Keratinocyte (primary cell): ENCODE data around the gene PRPF6. TPM values are rescaled to one million over a fixed set of nuclear protein-coding genes. Genes with fewer than 3 reads are reported as not detected.

Experiments used
- DNase-seq: peaks from one replicate; pipeline ENCODE4 v3.0.0-alpha.2; 2011; ENCODE audit warnings: low read depth, missing footprints, low spot score
- FAIRE-seq: peaks from 2 replicates; lab custom pipeline; 2011; peaks lifted over from hg19 to GRCh38; lab: Jason Lieb, UNC
- H2AFZ ChIP-seq: 2 replicates; pipeline ENCODE4 v1.6.0; 2012; ENCODE audit warnings: low read length, control low read depth, inconsistent platforms; ENCODE audit not compliant: control insufficient read depth
- H3K27ac ChIP-seq: 2 replicates; pipeline ENCODE4 v1.5.1; 2011; ENCODE audit warnings: low read length; ENCODE audit not compliant: control insufficient read depth, insufficient read depth
- H3K27me3 ChIP-seq: 3 replicates; pipeline ENCODE4 v1.6.0; 2011; ENCODE audit warnings: low read length; ENCODE audit not compliant: control insufficient read depth, insufficient read depth; ENCODE audit errors: extremely low read depth
- H3K36me3 ChIP-seq, 2 experiments: 2 replicates in 1 of 2; 3 replicates in 1 of 2; pipeline ENCODE4 v1.5.1; 2011; ENCODE audit warnings: low read length in 2 of 2, mild to moderate bottlenecking in 1 of 2; ENCODE audit not compliant: control insufficient read depth in 2 of 2, insufficient read depth in 2 of 2; ENCODE audit errors: extremely low read depth in 1 of 2
- H3K4me1 ChIP-seq: 3 replicates; pipeline ENCODE4 v1.5.1; 2011; ENCODE audit warnings: low read length; ENCODE audit not compliant: control insufficient read depth, insufficient read depth; ENCODE audit errors: extremely low read depth
- H3K4me2 ChIP-seq: 3 replicates; pipeline ENCODE4 v1.6.0; 2011; ENCODE audit warnings: low read depth, low read length; ENCODE audit not compliant: control insufficient read depth, insufficient read depth; ENCODE audit errors: extremely low read depth
- H3K4me3 ChIP-seq, 3 experiments: fragments of 200-600 bp in 1 of 3; sonication (generic) in 1 of 3; 2 replicates in 2 of 3; 3 replicates in 1 of 3; pipeline ENCODE4 v1.5.1; 2011 to 2016; ENCODE audit warnings: low read length in 3 of 3, mild to moderate bottlenecking in 3 of 3, control low read depth in 2 of 3, inconsistent platforms in 1 of 3, low read depth in 1 of 3, mixed read lengths in 1 of 3, mixed run types in 1 of 3, moderate library complexity in 1 of 3; ENCODE audit not compliant: control insufficient read depth in 2 of 3, insufficient read depth in 2 of 3; ENCODE audit errors: extremely low read depth in 1 of 3
- H3K79me2 ChIP-seq: 2 replicates; pipeline ENCODE4 v1.6.0; 2012; ENCODE audit warnings: low read length; ENCODE audit not compliant: control insufficient read depth, insufficient read depth
- H3K9ac ChIP-seq: 3 replicates; pipeline ENCODE4 v1.6.0; 2011; ENCODE audit warnings: low read length; ENCODE audit not compliant: control insufficient read depth, insufficient read depth; ENCODE audit errors: extremely low read depth
- H3K9me1 ChIP-seq: 3 replicates; pipeline ENCODE4 v1.6.0; 2011; ENCODE audit warnings: low read length; ENCODE audit not compliant: control insufficient read depth, insufficient read depth; ENCODE audit errors: extremely low read depth
- H3K9me3 ChIP-seq: 2 replicates; pipeline ENCODE4 v1.5.1; 2012; ENCODE audit warnings: low read depth, low read length; ENCODE audit not compliant: control insufficient read depth
- H4K20me1 ChIP-seq: 3 replicates; pipeline ENCODE4 v1.6.0; 2011; ENCODE audit warnings: low read length; ENCODE audit not compliant: control insufficient read depth, insufficient read depth; ENCODE audit errors: extremely low read depth
- CTCF ChIP-seq, 3 experiments: IDR thresholded peaks in 1 of 3; conservative IDR thresholded peaks in 1 of 3; optimal IDR thresholded peaks in 1 of 3; 2 replicates in 2 of 3; 3 replicates in 1 of 3; pipeline versions ENCODE3 to v1.5.1; 2011; ENCODE audit warnings: low read length in 3 of 3, mild to moderate bottlenecking in 3 of 3, moderate library complexity in 2 of 3, control low read depth in 1 of 3, inconsistent platforms in 1 of 3; ENCODE audit not compliant: insufficient read depth in 2 of 3; ENCODE audit errors: extremely low read depth in 1 of 3
- EZH2 ChIP-seq: IDR thresholded peaks from one replicate; pipeline ENCODE4 v1.6.1; 2012; ENCODE audit warnings: inconsistent platforms, mild to moderate bottlenecking, low read length, moderate library complexity
- dilution Hi-C: fragments of 300-500 bp; cut with MboI; formaldehyde crosslinking; loops from one replicate; pipeline ENCODE4 v1.7.0; 2020; ENCODE audit warnings: low sequenced_read_pairs; ENCODE audit not compliant: extremely low pct_ligation_motif_present
- polyA plus RNA-seq, 5 experiments: library from polyadenylated mRNA; depleted of rRNA in 3 of 5; stranded (reverse) in 3 of 5; stranded (forward) in 1 of 5; unstranded in 1 of 5; fragments of >200 nt; gene quantifications; 1 replicate in 1 of 5; 2 replicates in 3 of 5; 3 replicates in 1 of 5; pipeline versions ENCODE4 v1.2.1 to v1.2.3, GENCODE V29; 2011 to 2012; ENCODE audit warnings: missing spikeins in 2 of 5, low read depth in 1 of 5, low replicate concordance in 1 of 5

Gene PRPF6
- polyA plus RNA-seq, 1 donor (not counting 4 experiments of a cell fraction or from before 2014, with no cell fraction given), result 30.5 TPM

- no peak for FAIRE-seq
- TF ChIP-seq EZH2, result no peak
- TF ChIP-seq CTCF (optimal IDR thresholded peaks at IDR 0.05 in 1 of 3, IDR thresholded peaks at IDR 0.05 in 1 of 3, conservative IDR thresholded peaks at IDR 0.05 in 1 of 3; ENCODE audit: extremely low read depth in 1 of 3, insufficient read depth in 2 of 3, low read length in 3 of 3), result no peak
Observed at GRCh38 chr20:63982937-63983336, 2.0 kb downstream of the PRPF6 start.

GRCh38 chr20:64000906-64001305 lies 20.0 kb downstream of the PRPF6 start:
- H3K27ac ChIP-seq, result no peak overlapping the region
- H2AFZ ChIP-seq, result no peak overlapping the region
- dilution Hi-C loops, result no loop called here
- H3K4me3 ChIP-seq, result no peak overlapping the region
- no peaks in the 10 kb centered on the region for H3K27me3 ChIP-seq
- FAIRE-seq (no peak), DNase-seq (no peak)
- no peak overlapping the region for H3K9ac ChIP-seq
- no peaks in the 10 kb centered on the region for H3K79me2 ChIP-seq
- TF ChIP-seq EZH2 (no peak), CTCF (optimal IDR thresholded peaks at IDR 0.05 in 1 of 3, IDR thresholded peaks at IDR 0.05 in 1 of 3, conservative IDR thresholded peaks at IDR 0.05 in 1 of 3; ENCODE audit: extremely low read depth in 1 of 3, insufficient read depth in 2 of 3, low read length in 3 of 3) (no peak)
- peaks cover 38 to 40% of the 10 kb centered on the region in 2 experiments for H3K36me3 ChIP-seq
- no peaks in the 10 kb centered on the region for H3K9me3 ChIP-seq
- H3K4me2 ChIP-seq, result no peak overlapping the region
- no peaks in the 10 kb centered on the region for H3K4me1 ChIP-seq
- H3K9me1 ChIP-seq, result no peaks in the 10 kb centered on the region
- H4K20me1 ChIP-seq, result no peaks in the 10 kb centered on the region

More at GRCh38 chr20:63982937-63983336, 2.0 kb downstream of the PRPF6 start:
- no peak overlapping the region for H3K27ac ChIP-seq
- H3K79me2 ChIP-seq, result peaks cover 20% of the 10 kb centered on the region
- DNase-seq, result no peak
- no peaks in the 10 kb centered on the region for H3K9me1 ChIP-seq
- H3K4me2 ChIP-seq, result no peak overlapping the region
- no peaks in the 10 kb centered on the region for H3K27me3 ChIP-seq
- no peak overlapping the region for H3K4me3 ChIP-seq
- dilution Hi-C loops, result no loop called here
- peaks cover 28% of the 10 kb centered on the region for H3K4me1 ChIP-seq
- no peak overlapping the region for H2AFZ ChIP-seq
- peaks cover 10 to 25% of the 10 kb centered on the region in 2 experiments for H3K36me3 ChIP-seq
- H3K9me3 ChIP-seq, result no peaks in the 10 kb centered on the region
- H4K20me1 ChIP-seq, result no peaks in the 10 kb centered on the region
- no peak overlapping the region for H3K9ac ChIP-seq
